SK-N-SH treated with all-trans-retinoic acid at 6 μM for 48 hours (cell line): ENCODE data around the gene SAMD4B.

ENCODE experiments used
- ARNTL ChIP-seq: fragments of 450-650 bp; formaldehyde crosslinking; IDR thresholded peaks from 2 replicates; pipeline ENCODE4 v1.5.0; 2020; ENCODE audit warnings: low read depth, mild to moderate bottlenecking, moderate library complexity, borderline replicate concordance
- GLIS3 ChIP-seq: fragments of 250-450 bp; sonication (Bioruptor Pico); IDR thresholded peaks from 2 replicates; pipeline ENCODE4 v1.5.0; 2020; ENCODE audit warnings: mild to moderate bottlenecking, moderate library complexity
- OSR1 ChIP-seq: fragments of 250-450 bp; sonication (Bioruptor Pico); IDR thresholded peaks from 2 replicates; pipeline ENCODE4 v1.8.0; 2022; ENCODE audit warnings: moderate library complexity, mild to moderate bottlenecking, inconsistent platforms
- SNAI2 ChIP-seq: fragments of 250-450 bp; sonication (Bioruptor Pico); IDR thresholded peaks from 2 replicates; pipeline ENCODE4 v1.5.0; 2020; ENCODE audit warnings: mild to moderate bottlenecking, moderate library complexity
- ZNF8 ChIP-seq: fragments of 450-650 bp; formaldehyde crosslinking; IDR thresholded peaks from 2 replicates; pipeline ENCODE4 v1.5.0; 2020; ENCODE audit warnings: mild to moderate bottlenecking, moderate library complexity
- TF ChIP-seq, protein P1 (sequence below): fragments of 250-450 bp; sonication (Bioruptor Pico); IDR thresholded peaks from 2 replicates; pipeline ENCODE4 v1.8.0; 2021; ENCODE audit warnings: low read depth, mild to moderate bottlenecking, moderate library complexity, borderline replicate concordance
- TF ChIP-seq, protein P2 (sequence below): fragments of 250-450 bp; sonication (Bioruptor Pico); IDR thresholded peaks from 2 replicates; pipeline ENCODE4 v1.5.0; 2020; ENCODE audit warnings: mild to moderate bottlenecking, moderate library complexity

DNA sequence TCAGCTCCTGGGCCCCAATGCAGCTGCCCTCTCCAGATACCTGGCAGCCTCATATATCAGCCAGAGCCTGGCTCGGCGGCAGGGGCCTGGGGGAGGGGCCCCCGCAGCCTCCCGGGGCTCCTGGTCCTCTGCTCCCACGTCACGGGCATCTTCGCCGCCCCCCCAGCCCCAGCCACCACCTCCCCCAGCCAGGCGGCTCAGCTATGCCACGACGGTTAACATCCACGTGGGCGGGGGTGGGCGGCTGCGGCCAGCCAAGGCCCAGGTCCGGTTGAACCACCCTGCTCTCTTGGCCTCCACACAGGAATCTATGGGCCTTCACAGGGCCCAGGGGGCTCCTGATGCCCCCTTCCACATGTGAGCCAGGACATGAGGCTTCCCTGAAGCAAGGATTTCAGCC, 82.7 kb downstream of the SAMD4B start:
- no peak for TF ChIP-seq SNAI2 (CRISPR knock-in tag)
- TF ChIP-seq GLIS3 (CRISPR knock-in tag) = no peak
- no peak for TF ChIP-seq OSR1 (CRISPR knock-in tag)
- TF ChIP-seq, protein P1, sequence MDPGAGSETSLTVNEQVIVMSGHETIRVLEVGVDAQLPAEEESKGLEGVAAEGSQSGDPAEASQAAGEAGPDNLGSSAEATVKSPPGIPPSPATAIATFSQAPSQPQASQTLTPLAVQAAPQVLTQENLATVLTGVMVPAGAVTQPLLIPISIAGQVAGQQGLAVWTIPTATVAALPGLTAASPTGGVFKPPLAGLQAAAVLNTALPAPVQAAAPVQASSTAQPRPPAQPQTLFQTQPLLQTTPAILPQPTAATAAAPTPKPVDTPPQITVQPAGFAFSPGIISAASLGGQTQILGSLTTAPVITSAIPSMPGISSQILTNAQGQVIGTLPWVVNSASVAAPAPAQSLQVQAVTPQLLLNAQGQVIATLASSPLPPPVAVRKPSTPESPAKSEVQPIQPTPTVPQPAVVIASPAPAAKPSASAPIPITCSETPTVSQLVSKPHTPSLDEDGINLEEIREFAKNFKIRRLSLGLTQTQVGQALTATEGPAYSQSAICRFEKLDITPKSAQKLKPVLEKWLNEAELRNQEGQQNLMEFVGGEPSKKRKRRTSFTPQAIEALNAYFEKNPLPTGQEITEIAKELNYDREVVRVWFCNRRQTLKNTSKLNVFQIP (CRISPR knock-in tag) = no peak
- TF ChIP-seq, protein P2, sequence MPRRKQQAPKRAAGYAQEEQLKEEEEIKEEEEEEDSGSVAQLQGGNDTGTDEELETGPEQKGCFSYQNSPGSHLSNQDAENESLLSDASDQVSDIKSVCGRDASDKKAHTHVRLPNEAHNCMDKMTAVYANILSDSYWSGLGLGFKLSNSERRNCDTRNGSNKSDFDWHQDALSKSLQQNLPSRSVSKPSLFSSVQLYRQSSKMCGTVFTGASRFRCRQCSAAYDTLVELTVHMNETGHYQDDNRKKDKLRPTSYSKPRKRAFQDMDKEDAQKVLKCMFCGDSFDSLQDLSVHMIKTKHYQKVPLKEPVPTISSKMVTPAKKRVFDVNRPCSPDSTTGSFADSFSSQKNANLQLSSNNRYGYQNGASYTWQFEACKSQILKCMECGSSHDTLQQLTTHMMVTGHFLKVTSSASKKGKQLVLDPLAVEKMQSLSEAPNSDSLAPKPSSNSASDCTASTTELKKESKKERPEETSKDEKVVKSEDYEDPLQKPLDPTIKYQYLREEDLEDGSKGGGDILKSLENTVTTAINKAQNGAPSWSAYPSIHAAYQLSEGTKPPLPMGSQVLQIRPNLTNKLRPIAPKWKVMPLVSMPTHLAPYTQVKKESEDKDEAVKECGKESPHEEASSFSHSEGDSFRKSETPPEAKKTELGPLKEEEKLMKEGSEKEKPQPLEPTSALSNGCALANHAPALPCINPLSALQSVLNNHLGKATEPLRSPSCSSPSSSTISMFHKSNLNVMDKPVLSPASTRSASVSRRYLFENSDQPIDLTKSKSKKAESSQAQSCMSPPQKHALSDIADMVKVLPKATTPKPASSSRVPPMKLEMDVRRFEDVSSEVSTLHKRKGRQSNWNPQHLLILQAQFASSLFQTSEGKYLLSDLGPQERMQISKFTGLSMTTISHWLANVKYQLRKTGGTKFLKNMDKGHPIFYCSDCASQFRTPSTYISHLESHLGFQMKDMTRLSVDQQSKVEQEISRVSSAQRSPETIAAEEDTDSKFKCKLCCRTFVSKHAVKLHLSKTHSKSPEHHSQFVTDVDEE (CRISPR knock-in tag) = no peak
- no peak for TF ChIP-seq ZNF8 (CRISPR knock-in tag)
- no peak for TF ChIP-seq ARNTL
